Renal cortex interstitium (tissue), 11 donors: ENCODE data around the gene VRTN. TPM values are rescaled to one million over a fixed set of nuclear protein-coding genes. Genes with fewer than 3 reads are reported as not detected.

Source experiments
- DNase-seq, 11 donors: peaks; one replicate each; pipeline ENCODE4 v3.0.0-alpha.2; 2013; ENCODE audit warnings: low read depth in 9 of 11, low spot score in 4 of 11; ENCODE audit errors: extremely low read depth in 1 of 11
- polyA plus RNA-seq, 3 donors: library from polyadenylated mRNA; unstranded; fragments of 120-200 nt; gene quantifications; one replicate each; pipeline ENCODE4 v1.2.1, GENCODE V29; 2013; ENCODE audit not compliant: insufficient read length in 3 of 3

Gene VRTN
- polyA plus RNA-seq, 3 donors: not detected

- DNase-seq: no peak
Measured at GRCh38 chr14:74409441-74409840, 61.2 kb downstream of the VRTN start.

Other genes starting within 250 kb of the VRTN start
- gene VSX2, start 109.0 kb upstream of the VRTN start, polyA plus RNA-seq: under 1 TPM; 0.06 TPM
- gene ABCD4, start 45.5 kb upstream of the VRTN start, polyA plus RNA-seq: 100 to 1,000 TPM; 104 to 162 (median 116) TPM
- gene SYNDIG1L, start 77.7 kb downstream of the VRTN start, polyA plus RNA-seq: under 1 TPM; 0.19 to 0.33 (median 0.19) TPM
- 100 to 1,000 TPM; 305 to 328 (median 320) TPM for gene NPC2, start 144.8 kb downstream of the VRTN start, polyA plus RNA-seq
- gene ISCA2, start 145.3 kb downstream of the VRTN start, polyA plus RNA-seq: 10 to 100 TPM; 39.4 to 43.0 (median 42.7) TPM